Esophagus muscularis mucosa (tissue), 4 donors: ENCODE data around the gene PHYH. TPM values are rescaled to one million over a fixed set of nuclear protein-coding genes. Genes with fewer than 3 reads are reported as not detected.
A peak's percentile ranks its signal among the peaks of the same experiment; 100 is the strongest.

Experiments used
- DNase-seq: peaks from one replicate; pipeline ENCODE4 v3.0.0-alpha.2; 2017; ENCODE audit errors: extremely low spot score
- H3K27ac ChIP-seq, 4 donors: fragments of 200-600 bp; sonication (generic); replicated peaks in 1 of 4; 1 replicate in 3 of 4; 2 replicates in 1 of 4; pipeline ENCODE4 v1.5.1; 2016 to 2019; ENCODE audit warnings: mild to moderate bottlenecking in 1 of 4
- H3K27me3 ChIP-seq, 4 donors: fragments of 200-600 bp; sonication (generic); one replicate each; pipeline versions ENCODE4 v1.5.1 to v1.6.0; 2016 to 2019
- H3K36me3 ChIP-seq, 4 donors: fragments of 200-600 bp; sonication (generic); one replicate each; pipeline ENCODE4 v1.5.1; 2016 to 2019
- H3K4me1 ChIP-seq, 4 donors: fragments of 200-600 bp; sonication (generic); one replicate each; pipeline ENCODE4 v1.5.1; 2016 to 2019
- H3K4me3 ChIP-seq, 4 donors: fragments of 200-600 bp; sonication (generic); 1 replicate in 2 of 4; 2 replicates in 2 of 4; pipeline ENCODE4 v1.5.1; 2016 to 2019; ENCODE audit warnings: mild to moderate bottlenecking in 4 of 4, moderate library complexity in 1 of 4
- H3K9me3 ChIP-seq, 4 donors: fragments of 200-600 bp; sonication (generic); 1 replicate in 3 of 4; 2 replicates in 1 of 4; pipeline ENCODE4 v1.5.1; 2016 to 2019
- CTCF ChIP-seq, 3 experiments: fragments of 200-600 bp in 2 of 3; fragments of 450-650 bp in 1 of 3; sonication (generic) in 2 of 3; IDR thresholded peaks; one replicate each; pipeline ENCODE4 v1.5.1; 2017 to 2019; ENCODE audit warnings: antibody characterized with exemption in 3 of 3, mild to moderate bottlenecking in 2 of 3, moderate library complexity in 1 of 3
- EP300 ChIP-seq: sonication (generic); formaldehyde crosslinking; IDR thresholded peaks from one replicate; pipeline ENCODE4 v1.6.1; 2017; ENCODE audit warnings: antibody characterized with exemption
- POLR2A ChIP-seq: fragments of 450-650 bp; IDR thresholded peaks from one replicate; pipeline ENCODE4 v1.6.1; 2017; ENCODE audit warnings: antibody characterized with exemption, moderate library complexity, mild to moderate bottlenecking, low read depth
- POLR2AphosphoS5 ChIP-seq, 2 donors: sonication (generic); formaldehyde crosslinking; IDR thresholded peaks; one replicate each; pipeline ENCODE4 v1.6.1; 2017; ENCODE audit warnings: antibody characterized with exemption in 2 of 2
- WGBS: methylation state at CpG from one replicate; pipeline ENCODE4 v1.1.5; 2018; 5-methylcytosine and 5-hydroxymethylcytosine counted together
- intact Hi-C: fragments of 100-400 bp; cut with DNase I; formaldehyde crosslinking; loops from one replicate; pipeline ENCODE4 v1.15.1; 2023
- total RNA-seq, 4 donors: library from RNA; depleted of rRNA; stranded (reverse); fragments of >200 nt; gene quantifications; one replicate each; pipeline versions ENCODE4 v1.1.0 to v1.2.1, GENCODE V29; 2016

Gene PHYH
- total RNA-seq, 4 donors from 2014 or later = 29.3 to 42.8 (median 38.4) TPM

DNA sequence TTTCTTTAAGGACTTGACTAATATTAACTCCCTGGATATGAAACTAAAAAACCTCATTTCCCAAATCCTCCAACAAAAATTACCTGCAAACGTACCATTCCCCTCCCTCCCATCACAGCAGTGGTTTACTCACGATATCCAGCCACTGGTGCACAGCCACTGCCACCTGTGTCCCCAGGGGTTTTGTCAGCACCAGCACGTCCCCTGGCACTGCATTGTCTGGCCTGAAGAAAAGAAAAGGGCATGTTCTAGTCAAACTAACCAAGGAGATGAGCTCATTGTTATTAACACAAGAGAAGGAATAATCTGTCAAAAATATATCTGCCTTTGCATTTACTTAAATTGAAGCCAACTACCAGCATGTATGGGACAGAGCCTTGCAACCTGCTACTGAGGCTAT is 29.7 kb upstream of the PHYH start:
- TF ChIP-seq POLR2A (no peak), EP300 (no peak), POLR2AphosphoS5 (IDR thresholded peaks at IDR 0.05) (no peak), CTCF (IDR thresholded peaks at IDR 0.05) (no peak)
- WGBS = 98% methylated on average over 3 of the region's 3 CpGs
- peaks cover 7 to 14% (median 13%) of the 10 kb centered on the region in 4 donors for H3K4me1 ChIP-seq
- intact Hi-C loops = no loop called here
- H3K9me3 ChIP-seq = no peaks in the 10 kb centered on the region
- peaks cover 65 to 91% (median 88%) of the 10 kb centered on the region in 4 donors for H3K36me3 ChIP-seq
- H3K4me3 ChIP-seq = no peak overlapping the region
- DNase-seq = no peak
- no peak overlapping the region for H3K27ac ChIP-seq
- H3K27me3 ChIP-seq = no peaks in the 10 kb centered on the region

GRCh38 chr10:13328613-13329012 is 28.7 kb upstream of the PHYH start:
- no peaks in the 10 kb centered on the region for H3K27me3 ChIP-seq
- H3K4me3 ChIP-seq = no peak overlapping the region
- TF ChIP-seq POLR2AphosphoS5 (IDR thresholded peaks at IDR 0.05) (no peak), CTCF (IDR thresholded peaks at IDR 0.05) (no peak), POLR2A (no peak), EP300 (no peak)
- DNase-seq = no peak
- no peak overlapping the region for H3K27ac ChIP-seq
- 90% methylated on average over 10 of the region's 10 CpGs for WGBS
- H3K36me3 ChIP-seq = peaks cover 65 to 93% (median 87%) of the 10 kb centered on the region in 4 donors
- H3K9me3 ChIP-seq = no peaks in the 10 kb centered on the region
- intact Hi-C loops = no loop called here
- H3K4me1 ChIP-seq = peaks cover 7 to 14% (median 13%) of the 10 kb centered on the region in 4 donors

DNA sequence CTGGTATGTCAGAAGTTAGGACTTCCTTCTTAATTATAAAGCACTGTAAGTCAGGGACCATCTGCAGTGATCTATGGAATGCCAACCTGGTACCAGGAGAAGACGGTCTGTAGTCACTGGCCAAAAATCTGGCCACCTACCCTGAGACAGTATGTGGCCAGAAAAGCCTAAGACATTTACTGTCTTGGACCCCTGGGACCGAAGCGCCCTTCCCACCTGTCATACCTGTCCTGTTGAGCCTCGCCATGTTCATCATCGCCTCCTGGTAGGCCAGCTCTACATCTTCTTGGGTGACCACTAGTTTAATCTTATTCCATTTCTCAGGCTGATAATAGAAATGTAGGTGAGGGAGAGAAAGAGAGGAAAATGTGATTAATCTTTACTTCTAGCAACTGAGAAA is 28.3 kb upstream of the PHYH start:
- peaks cover 7 to 14% (median 13%) of the 10 kb centered on the region in 4 donors for H3K4me1 ChIP-seq
- no peaks in the 10 kb centered on the region for H3K27me3 ChIP-seq
- no peak overlapping the region for H3K4me3 ChIP-seq
- H3K27ac ChIP-seq = peak overlapping the region in 1 of 4 donors; percentile 12
- H3K9me3 ChIP-seq = no peaks in the 10 kb centered on the region
- intact Hi-C loops = no loop called here
- TF ChIP-seq POLR2AphosphoS5 (IDR thresholded peaks at IDR 0.05) = no peak
- TF ChIP-seq CTCF (IDR thresholded peaks at IDR 0.05) = no peak
- TF ChIP-seq POLR2A = no peak
- no peak for TF ChIP-seq EP300
- H3K36me3 ChIP-seq = peaks cover 65 to 93% (median 87%) of the 10 kb centered on the region in 4 donors
- no peak for DNase-seq
- WGBS = 87% methylated on average over 5 of the region's 5 CpGs

DNA sequence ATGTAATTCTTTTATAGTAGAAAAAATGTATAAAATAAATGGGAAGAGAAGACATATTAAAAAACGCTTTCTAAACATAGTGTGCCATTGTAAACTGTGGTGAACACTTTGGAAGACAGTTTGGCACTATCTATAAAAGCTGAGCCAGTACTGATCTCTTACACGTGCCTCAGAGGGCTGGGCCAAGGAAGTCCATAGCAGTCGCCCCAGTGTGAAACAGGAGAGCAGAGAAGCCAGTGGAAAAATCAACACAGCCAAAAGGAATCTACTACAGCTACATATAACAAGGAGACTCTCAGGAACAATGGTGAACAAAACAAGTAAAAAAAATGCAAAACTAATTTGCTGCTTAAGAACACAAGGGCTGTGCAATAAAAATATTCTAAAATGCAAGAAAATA is 27.7 kb upstream of the PHYH start:
- no peaks in the 10 kb centered on the region for H3K27me3 ChIP-seq
- TF ChIP-seq POLR2A (no peak), CTCF (IDR thresholded peaks at IDR 0.05) (no peak), EP300 (no peak), POLR2AphosphoS5 (IDR thresholded peaks at IDR 0.05) (no peak)
- H3K9me3 ChIP-seq = no peaks in the 10 kb centered on the region
- no peak for DNase-seq
- peaks cover 66 to 93% (median 87%) of the 10 kb centered on the region in 4 donors for H3K36me3 ChIP-seq
- H3K27ac ChIP-seq = peak overlapping the region in 1 of 4 donors; percentile 12
- intact Hi-C loops = no loop called here
- WGBS = 22% methylated on average over 3 of the region's 3 CpGs
- peaks cover 7 to 14% (median 13%) of the 10 kb centered on the region in 4 donors for H3K4me1 ChIP-seq
- H3K4me3 ChIP-seq = no peak overlapping the region

DNA sequence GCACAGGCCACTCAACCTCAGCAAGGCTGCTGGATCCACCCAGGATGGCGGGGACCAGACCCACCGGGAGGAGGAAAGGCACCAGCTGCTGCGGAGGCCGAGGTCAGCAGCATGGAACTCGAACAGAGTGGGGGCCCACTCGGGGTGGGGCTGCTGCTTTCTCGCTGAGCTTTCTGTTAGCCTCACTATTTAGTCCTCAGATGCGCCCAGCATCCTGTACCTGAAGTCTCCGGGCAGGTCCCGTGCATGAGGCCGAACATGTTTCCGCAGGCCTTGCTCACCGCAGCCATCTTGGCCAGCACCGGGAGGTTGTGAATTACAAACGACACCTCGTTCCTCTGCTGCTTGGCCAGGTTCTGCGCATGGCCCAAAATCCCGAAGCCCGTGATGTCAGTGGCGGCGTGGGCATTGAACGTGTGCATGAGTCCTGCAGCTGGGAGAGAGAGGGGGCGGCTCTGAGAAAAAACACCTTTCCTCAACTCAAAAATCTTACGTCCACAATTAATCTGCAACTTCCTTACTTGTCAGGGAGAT is 22.8 kb upstream of the PHYH start:
- H3K27ac ChIP-seq = no peak overlapping the region
- H3K27me3 ChIP-seq = no peaks in the 10 kb centered on the region
- no peaks in the 10 kb centered on the region for H3K9me3 ChIP-seq
- TF ChIP-seq CTCF (IDR thresholded peaks at IDR 0.05) = no peak
- TF ChIP-seq EP300 = no peak
- TF ChIP-seq POLR2AphosphoS5 (IDR thresholded peaks at IDR 0.05) = no peak
- TF ChIP-seq POLR2A = no peak
- intact Hi-C loops = no loop called here
- WGBS = 98% methylated on average over 18 of the region's 24 CpGs
- peaks cover 67 to 87% (median 77%) of the 10 kb centered on the region in 4 donors for H3K36me3 ChIP-seq
- no peak for DNase-seq
- no peak overlapping the region for H3K4me3 ChIP-seq
- H3K4me1 ChIP-seq = peaks cover 1 to 7% (median 5%) of the 10 kb centered on the region in 4 donors
